ENCODE data around the gene NXF2.
A peak's percentile ranks its signal among the peaks of the same experiment; 100 is the strongest.
"Not testable (repeated sequence)": the region's sequence is repeated elsewhere in the genome, so short reads cannot be mapped to it uniquely, and the experiment has no call there.

Gene NXF2, protein sequence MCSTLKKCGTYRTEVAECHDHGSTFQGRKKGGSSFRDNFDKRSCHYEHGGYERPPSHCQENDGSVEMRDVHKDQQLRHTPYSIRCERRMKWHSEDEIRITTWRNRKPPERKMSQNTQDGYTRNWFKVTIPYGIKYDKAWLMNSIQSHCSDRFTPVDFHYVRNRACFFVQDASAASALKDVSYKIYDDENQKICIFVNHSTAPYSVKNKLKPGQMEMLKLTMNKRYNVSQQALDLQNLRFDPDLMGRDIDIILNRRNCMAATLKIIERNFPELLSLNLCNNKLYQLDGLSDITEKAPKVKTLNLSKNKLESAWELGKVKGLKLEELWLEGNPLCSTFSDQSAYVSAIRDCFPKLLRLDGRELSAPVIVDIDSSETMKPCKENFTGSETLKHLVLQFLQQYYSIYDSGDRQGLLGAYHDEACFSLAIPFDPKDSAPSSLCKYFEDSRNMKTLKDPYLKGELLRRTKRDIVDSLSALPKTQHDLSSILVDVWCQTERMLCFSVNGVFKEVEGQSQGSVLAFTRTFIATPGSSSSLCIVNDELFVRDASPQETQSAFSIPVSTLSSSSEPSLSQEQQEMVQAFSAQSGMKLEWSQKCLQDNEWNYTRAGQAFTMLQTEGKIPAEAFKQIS

DNA sequence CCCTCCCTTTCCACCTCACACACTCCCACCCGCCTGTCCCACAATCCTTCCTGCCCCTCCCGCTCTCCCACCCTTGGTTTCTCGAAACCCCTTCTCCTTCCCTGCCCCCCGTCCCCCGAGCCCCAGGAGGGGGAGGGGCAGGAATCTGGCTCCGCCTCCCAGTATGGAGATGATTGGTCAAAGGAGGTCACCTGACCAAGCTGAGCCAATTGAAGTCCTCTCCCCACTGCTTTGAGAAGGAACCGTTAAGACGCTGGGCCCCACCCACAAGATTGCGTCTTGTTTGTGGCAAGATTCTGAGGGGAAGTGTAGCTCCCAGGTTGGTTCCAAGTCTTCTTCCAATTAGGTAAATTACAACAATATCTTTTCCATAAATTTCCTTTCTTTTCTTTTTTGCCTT lies at the start of gene NXF2:
TSS of gene NXF2 (plus strand) at position 275 of the 400 bp plus-strand sequence. CDS start 59,912 bp downstream, outside the sequence.
- not testable (repeated sequence) for FAIRE-seq; DNase-seq (ENCODE audit: insufficient read length, low spot score)

DNA sequence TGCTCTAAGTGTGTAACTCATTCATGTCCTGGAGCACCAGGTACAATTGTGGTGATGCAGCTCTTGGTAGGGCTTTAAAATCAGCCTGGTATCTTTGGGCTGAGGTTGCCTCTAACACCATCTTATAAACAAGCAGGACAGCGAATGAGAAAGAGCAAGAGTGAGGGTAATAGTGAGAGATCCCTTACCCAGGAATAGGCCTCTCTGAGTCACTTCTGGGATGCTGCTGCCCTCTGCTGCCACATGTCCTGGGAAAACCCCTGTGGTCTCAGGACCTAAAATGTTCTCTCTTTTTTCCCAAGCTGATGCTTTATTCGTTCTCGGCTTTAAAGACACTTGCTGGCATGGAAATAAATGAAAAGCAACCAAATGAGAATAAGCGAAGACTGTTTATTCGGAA lies 39.0 kb upstream of the NXF2 start:
- FAIRE-seq; DNase-seq (ENCODE audit: insufficient read length, low spot score): not testable (repeated sequence)

DNA sequence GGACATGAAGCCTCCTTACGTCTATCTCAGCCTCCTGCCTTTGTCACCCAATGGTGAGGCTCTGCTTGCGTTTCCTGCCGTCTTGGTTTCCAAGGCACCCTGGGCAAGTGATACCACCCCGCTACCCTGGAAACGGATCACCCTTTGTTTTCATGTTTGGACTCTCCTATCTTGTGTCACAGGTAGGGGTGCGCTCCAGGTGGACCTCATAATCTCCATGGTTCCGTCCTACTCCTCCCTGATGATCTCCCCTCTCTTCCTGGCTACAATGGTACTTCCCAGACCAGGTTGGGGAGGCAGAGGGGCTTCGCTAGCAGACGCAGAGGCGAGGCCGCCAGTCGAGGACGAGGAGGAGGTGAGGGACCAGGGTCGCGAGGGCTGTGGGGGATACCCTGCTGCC lies 32.0 kb upstream of the NXF2 start, which contains the start of gene TCP11X1:
TSS of gene TCP11X1 (plus strand) at position 316 of the 400 bp plus-strand sequence.
- not testable (repeated sequence) for DNase-seq (ENCODE audit: insufficient read length, low spot score); FAIRE-seq

DNA sequence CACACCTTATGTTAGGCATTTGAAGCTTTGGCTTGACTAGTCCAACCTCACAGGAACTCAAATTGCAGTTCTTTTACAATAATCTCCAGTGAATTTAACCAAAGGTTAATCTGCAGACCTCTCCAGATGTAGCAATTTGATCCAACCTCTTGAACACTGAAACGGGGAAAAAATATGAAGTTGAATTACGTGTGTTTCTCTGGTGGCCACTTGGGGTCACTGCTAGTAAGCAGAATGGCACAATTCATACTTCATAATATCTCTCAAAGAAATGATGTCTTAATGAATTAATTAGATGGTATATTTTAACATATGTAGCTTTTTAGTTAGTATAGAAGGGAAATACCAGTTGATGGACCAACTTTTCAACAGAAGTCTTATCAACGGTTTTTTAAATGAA lies 30.5 kb upstream of the NXF2 start:
- FAIRE-seq; DNase-seq (ENCODE audit: insufficient read length, low spot score): not testable (repeated sequence)

DNA sequence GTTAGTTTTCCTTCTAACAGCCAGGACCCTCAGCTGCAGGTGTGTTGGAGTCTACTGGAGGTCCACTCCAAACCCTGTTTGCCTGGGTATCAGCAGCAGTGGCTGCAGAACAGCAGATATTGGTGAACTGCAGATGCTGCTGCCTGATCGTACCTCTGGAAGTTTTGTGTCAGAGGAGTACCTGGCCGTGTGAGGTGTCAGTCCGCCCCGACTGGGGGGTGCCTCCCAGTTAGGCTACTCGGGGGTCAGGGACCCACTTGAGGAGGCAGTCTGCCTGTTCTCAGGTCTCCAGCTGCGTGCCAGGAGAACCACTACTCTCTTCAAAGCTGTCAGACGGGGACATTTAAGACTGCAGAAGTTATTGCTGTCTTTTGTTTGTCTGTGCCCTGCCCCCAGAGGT lies 11.3 kb upstream of the NXF2 start:
- FAIRE-seq; DNase-seq (ENCODE audit: insufficient read length, low spot score): not testable (repeated sequence)

DNA sequence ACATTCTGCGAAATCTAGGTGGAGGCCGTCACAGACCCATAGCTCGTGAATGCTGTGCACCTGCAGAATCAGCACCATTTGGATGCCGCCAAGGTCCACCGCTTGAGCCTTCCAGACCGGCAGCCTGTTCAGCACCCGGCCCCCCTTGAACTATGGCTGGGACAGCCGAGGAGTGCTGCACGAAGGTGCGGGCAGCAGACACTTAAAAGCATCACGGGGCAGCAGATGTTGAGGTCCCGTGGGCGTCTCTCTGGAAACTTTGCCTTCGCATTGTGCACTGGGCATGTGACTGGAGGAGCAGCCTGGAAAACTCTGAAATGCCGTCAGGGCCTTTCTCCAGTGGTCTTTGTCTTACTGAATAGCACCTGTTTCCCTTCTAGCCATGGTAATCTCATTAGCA lies 6.7 kb upstream of the NXF2 start:
- FAIRE-seq; DNase-seq (ENCODE audit: insufficient read length, low spot score): not testable (repeated sequence)

DNA sequence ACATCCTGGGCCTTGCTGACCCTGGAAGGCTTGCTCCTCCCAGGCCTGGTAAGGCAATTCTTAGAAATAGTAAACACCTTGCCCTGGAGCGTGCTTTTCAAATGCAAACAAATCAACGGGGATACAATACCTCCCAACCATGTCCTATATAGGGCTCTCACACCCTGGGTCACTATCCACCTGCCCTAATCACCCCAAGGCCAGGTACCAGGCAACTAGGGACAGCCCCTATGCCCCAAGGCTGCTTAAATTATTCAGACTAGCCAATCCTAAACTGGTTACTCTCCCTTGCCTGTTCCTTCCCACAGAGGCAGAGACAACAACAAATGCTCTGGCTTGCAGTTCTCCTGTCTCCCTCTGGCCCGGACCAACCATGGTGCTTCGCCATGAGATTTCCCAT lies 25.3 kb downstream of the NXF2 start:
- DNase-seq (ENCODE audit: insufficient read length, low spot score); FAIRE-seq: not testable (repeated sequence)

DNA sequence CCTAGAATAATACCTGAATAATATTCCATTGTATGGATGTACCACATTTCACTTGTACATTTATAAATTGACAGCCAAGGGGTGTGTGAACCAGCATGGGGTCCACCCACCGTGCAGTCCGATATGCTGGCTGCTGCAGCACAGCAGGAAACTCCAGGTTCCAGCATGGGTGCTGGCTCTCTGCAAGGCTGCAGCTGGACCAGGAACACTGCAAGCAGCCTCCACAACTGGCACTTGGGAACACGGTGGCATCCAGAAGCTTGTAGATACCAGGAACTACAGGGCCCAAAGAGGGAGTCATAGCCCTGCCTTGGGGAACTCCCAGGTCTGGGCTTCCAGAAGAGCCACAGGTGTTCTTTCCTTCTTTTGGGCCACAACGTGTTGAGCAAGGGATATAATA lies 91.2 kb downstream of the NXF2 start:
- no peak for TF ChIP-seq POLR2A (IDR thresholded peaks at IDR 0.05; ENCODE audit: low read depth, low read length)
- FAIRE-seq (no peak), DNase-seq (ENCODE audit: insufficient read length, low spot score) (no peak)

DNA sequence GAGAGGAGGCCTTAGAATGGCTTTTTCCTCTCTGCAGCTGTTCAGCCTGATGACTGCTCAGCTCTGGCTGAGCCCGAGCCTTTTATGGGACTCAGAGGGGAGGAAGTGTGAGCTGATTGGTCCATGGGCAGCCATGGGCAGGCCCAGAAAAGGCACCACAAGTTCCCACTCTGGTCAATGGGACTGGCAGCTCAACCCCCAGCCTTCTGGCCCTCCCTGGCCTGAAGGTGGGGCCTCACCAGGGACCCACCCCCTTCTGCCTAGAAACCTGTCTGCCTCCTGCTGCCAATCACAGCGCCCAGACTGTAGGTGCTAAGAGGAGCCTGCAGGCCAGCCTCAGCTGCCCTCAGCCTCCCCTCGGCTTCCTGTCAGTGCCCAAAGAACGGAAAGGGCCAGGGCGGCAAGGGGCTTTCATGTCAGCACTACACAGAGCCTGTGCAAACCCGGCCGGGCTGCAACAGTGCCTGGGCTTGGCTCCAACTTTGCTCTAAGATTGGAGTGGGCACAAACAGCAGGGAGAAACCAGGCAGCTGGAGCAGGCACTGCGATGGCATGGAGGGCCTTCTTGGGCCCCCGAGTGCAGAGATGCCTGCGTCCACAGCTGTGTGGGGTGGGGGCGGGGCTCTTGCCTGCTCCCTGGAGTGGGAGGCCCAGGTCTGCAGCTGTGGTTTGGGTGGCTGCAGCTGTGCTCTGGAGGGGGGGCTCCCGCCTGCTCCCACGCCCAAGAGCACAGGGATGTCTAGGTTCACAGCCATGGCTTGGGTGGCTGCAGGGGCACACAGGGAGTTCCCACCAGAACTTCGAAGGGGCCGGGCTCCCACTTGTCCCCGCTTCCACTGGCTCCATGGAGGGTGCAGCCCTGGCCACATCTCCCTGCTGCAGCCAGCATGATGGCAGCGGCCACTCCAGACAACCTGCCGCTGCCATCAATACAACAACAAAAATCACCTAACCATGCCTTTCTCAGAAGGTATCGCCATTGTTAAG lies 92.6 kb downstream of the NXF2 start:
- TF ChIP-seq POLR2A (IDR thresholded peaks at IDR 0.05; ENCODE audit: low read depth, low read length): no peak
- FAIRE-seq (no peak), DNase-seq (ENCODE audit: insufficient read length, low spot score) (no peak)

DNA sequence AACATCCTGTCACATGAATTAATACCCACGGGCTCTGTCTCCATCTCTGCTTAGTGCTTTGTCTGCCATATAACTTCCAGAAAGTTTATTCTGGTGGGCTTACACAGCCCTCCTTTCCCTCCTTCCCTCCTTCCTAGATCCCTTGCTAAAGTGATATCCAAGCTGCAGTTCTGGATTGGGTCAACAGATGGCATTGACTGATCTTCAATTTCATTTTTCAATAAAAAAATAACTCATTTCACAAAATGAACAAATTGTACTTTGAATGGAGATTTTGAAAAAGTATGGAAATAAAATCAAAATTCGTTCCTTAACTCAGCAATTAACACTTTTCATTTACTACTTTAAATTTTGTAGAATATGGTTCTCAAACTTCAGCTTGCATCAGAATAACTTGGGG lies 94.9 kb downstream of the NXF2 start:
- DNase-seq (ENCODE audit: insufficient read length, low spot score) (no peak), FAIRE-seq (no peak)
- TF ChIP-seq POLR2A (IDR thresholded peaks at IDR 0.05; ENCODE audit: low read depth, low read length): no peak

DNA sequence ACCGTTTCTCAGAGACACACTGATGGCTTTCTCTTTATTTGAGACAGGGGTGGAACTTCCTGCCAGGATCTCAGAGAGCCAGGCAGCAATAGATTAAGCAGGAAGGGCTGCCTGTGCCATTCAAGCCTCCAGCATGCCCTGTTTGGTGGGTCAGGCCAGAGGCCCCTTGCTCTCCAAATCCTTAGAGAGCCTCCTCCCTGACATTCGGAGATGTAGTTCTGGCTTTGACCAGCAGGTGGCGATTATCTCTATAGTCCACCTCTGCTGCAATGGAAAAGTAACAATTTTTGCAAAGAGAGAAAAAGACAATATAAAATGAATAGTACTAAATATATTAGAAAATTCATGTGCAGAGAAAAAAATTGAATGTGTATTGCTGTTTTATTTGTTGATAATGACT lies 98.9 kb downstream of the NXF2 start:
- DNase-seq (ENCODE audit: insufficient read length, low spot score): peak; percentile 1
- FAIRE-seq: no peak

More for the DNA sequence above, 98.9 kb downstream of the NXF2 start:
- no peak for TF ChIP-seq POLR2A (IDR thresholded peaks at IDR 0.05; ENCODE audit: low read depth, low read length)
